ENCODE measurements around the gene MLPH. TPM values are rescaled to one million over a fixed set of nuclear protein-coding genes. Genes with fewer than 3 reads are reported as not detected.

Gene MLPH
- polyA plus RNA-seq, 1 experiment: 15.6 TPM

- ChIA-PET CTCF (interaction anchor here (0.6 to 5.4 kb wide), 32 partner anchors 8 to 769 kb away, joined by 3 to 75 read pairs (median 7); partner anchors contain the start of gene COL6A3), POLR2A (interaction anchor here (0.6 to 2.5 kb wide), 12 partner anchors 10 to 759 kb away, joined by 3 to 25 read pairs (median 4); partner anchors contain the start of genes COL6A3, COPS8 and MLPH)
- H3K4me3 ChIP-seq (ENCODE audit: low read depth, low read length): peak overlapping the region; percentile 64
- TF ChIP-seq, protein P1, sequence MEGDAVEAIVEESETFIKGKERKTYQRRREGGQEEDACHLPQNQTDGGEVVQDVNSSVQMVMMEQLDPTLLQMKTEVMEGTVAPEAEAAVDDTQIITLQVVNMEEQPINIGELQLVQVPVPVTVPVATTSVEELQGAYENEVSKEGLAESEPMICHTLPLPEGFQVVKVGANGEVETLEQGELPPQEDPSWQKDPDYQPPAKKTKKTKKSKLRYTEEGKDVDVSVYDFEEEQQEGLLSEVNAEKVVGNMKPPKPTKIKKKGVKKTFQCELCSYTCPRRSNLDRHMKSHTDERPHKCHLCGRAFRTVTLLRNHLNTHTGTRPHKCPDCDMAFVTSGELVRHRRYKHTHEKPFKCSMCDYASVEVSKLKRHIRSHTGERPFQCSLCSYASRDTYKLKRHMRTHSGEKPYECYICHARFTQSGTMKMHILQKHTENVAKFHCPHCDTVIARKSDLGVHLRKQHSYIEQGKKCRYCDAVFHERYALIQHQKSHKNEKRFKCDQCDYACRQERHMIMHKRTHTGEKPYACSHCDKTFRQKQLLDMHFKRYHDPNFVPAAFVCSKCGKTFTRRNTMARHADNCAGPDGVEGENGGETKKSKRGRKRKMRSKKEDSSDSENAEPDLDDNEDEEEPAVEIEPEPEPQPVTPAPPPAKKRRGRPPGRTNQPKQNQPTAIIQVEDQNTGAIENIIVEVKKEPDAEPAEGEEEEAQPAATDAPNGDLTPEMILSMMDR (IDR thresholded peaks at IDR 0.05; ENCODE audit: low read depth, low read length): peak; percentile 74
- peak; percentile 51 for DNase-seq (ENCODE audit: low read depth, low spot score)
- H3K27ac ChIP-seq (ENCODE audit: low read depth, low read length): peak overlapping the region; percentile 90
- H3K9me3 ChIP-seq (ENCODE audit: control insufficient read depth, insufficient read depth, low read length): no peaks in the 10 kb centered on the region; the same call in 1 of the 2 replicates
- H3K27me3 ChIP-seq (ENCODE audit: control insufficient read depth, insufficient read depth, low read length): no peaks in the 10 kb centered on the region
Observed at GRCh38 chr2:237474931-237475703, 11.9 kb upstream of the MLPH start.

DNA sequence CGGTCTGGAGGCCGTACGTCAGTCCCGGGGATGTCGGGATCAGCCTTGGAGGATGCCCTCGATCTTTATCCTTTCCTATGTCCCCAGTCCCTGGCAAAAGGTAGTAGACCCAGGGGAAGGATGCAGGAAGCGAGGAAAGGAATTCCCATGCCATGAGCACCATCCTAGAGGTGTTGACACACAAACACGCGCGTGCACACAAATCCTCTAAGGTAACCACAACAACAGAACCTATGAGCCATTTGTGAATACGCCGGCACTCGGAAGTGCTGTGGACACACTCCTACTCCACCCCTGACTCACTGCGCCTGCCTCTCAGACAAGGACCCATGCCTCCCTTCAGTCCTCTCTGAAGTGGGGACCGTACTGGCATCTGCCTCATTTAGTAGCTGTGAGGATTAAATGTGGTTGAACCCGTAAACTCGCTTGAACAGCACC lies 11.3 kb upstream of the MLPH start:
- DNase-seq (ENCODE audit: low read depth, low spot score): no peak
- TF ChIP-seq, protein P1 (IDR thresholded peaks at IDR 0.05; ENCODE audit: low read depth, low read length): no peak
- CTCF ChIA-PET: interaction anchor here (0.6 to 5.4 kb wide), 29 partner anchors 8 to 768 kb away, joined by 3 to 75 read pairs (median 7); partner anchors contain the start of gene COL6A3

DNA sequence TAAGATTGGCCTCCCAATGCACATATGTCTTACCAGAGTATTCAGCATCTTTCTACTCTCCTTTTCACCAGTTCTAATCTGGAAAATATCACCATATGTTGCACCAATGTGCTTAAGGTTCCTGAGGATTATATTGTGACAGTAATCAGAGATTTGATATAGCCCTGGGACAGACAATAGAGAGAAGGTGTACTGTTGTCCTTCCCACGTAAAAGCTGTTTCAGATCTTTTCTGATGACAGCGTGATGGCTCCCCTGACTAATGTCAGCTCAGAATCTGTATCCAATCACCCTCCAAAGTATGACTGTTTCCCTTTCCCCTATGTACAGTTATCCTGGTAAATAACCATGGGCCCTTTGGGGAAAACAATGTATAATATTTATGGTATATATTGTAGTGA lies 9.0 kb upstream of the MLPH start:
- Histone ChIP-seq H3K9me3 (ENCODE audit: control insufficient read depth, insufficient read depth, low read length) (no peaks in the 10 kb centered on the region; the same call in 1 of the 2 replicates), H3K27me3 (ENCODE audit: control insufficient read depth, insufficient read depth, low read length) (no peaks in the 10 kb centered on the region), H3K4me3 (ENCODE audit: low read depth, low read length) (no peak overlapping the region), H3K27ac (ENCODE audit: low read depth, low read length) (no peak overlapping the region)
- ChIA-PET POLR2A (no interaction called here), CTCF (interaction anchor here (1.1 to 5.4 kb wide), 2 partner anchors 55 to 94 kb away, joined by 3 to 75 read pairs; no protein-coding TSS in a partner anchor)
- TF ChIP-seq, protein P1 (IDR thresholded peaks at IDR 0.05; ENCODE audit: low read depth, low read length): no peak
- no peak for DNase-seq (ENCODE audit: low read depth, low spot score)

More for the DNA sequence above, 11.3 kb upstream of the MLPH start:
- H3K27ac ChIP-seq (ENCODE audit: low read depth, low read length): peak overlapping the region; percentile 68
- H3K9me3 ChIP-seq (ENCODE audit: control insufficient read depth, insufficient read depth, low read length): no peaks in the 10 kb centered on the region; the same call in 1 of the 2 replicates
- peak overlapping the region; percentile 64 for H3K4me3 ChIP-seq (ENCODE audit: low read depth, low read length)
- H3K27me3 ChIP-seq (ENCODE audit: control insufficient read depth, insufficient read depth, low read length): no peaks in the 10 kb centered on the region
- POLR2A ChIA-PET: interaction anchor here (0.6 to 2.5 kb wide), 12 partner anchors 10 to 759 kb away, joined by 3 to 25 read pairs (median 4); partner anchors contain the start of genes COL6A3, COPS8 and MLPH

- no peak for DNase-seq (ENCODE audit: low read depth, low spot score)
- Histone ChIP-seq H3K4me3 (ENCODE audit: low read depth, low read length) (no peak overlapping the region), H3K27ac (ENCODE audit: low read depth, low read length) (no peak overlapping the region), H3K27me3 (ENCODE audit: control insufficient read depth, insufficient read depth, low read length) (no peaks in the 10 kb centered on the region), H3K9me3 (ENCODE audit: control insufficient read depth, insufficient read depth, low read length) (no peaks in the 10 kb centered on the region; the same call in 1 of the 2 replicates)
- ChIA-PET CTCF (no interaction called here), POLR2A (no interaction called here)
- TF ChIP-seq, protein P1 (IDR thresholded peaks at IDR 0.05; ENCODE audit: low read depth, low read length): no peak
Observed at GRCh38 chr2:237478979-237479378, 8.1 kb upstream of the MLPH start.

- no peak for DNase-seq (ENCODE audit: low read depth, low spot score)
- CTCF ChIA-PET: no interaction called here
Observed at GRCh38 chr2:237479747-237480146, 7.3 kb upstream of the MLPH start.

More at GRCh38 chr2:237479747-237480146, 7.3 kb upstream of the MLPH start:
- Histone ChIP-seq H3K9me3 (ENCODE audit: control insufficient read depth, insufficient read depth, low read length) (no peaks in the 10 kb centered on the region; the same call in 1 of the 2 replicates), H3K27me3 (ENCODE audit: control insufficient read depth, insufficient read depth, low read length) (no peaks in the 10 kb centered on the region), H3K27ac (ENCODE audit: low read depth, low read length) (no peak overlapping the region), H3K4me3 (ENCODE audit: low read depth, low read length) (no peak overlapping the region)
- POLR2A ChIA-PET: no interaction called here
- TF ChIP-seq, protein P1 (IDR thresholded peaks at IDR 0.05; ENCODE audit: low read depth, low read length): no peak

Data from AG04450 (cell line).